GM19025 (cell line): ENCODE data around the gene SPATA2.
A peak's percentile ranks its signal among the peaks of the same experiment; 100 is the strongest.

Source experiments
- ATAC-seq: cut with Tn5 transposase; IDR thresholded peaks from one replicate; pipeline ENCODE4 v1.9.1; 2021; ENCODE audit warnings: mild to moderate bottlenecking, low read depth, moderate library complexity; ENCODE audit not compliant: unreplicated experiment

Gene SPATA2

GRCh38 chr20:49935746-49936152, 20.4 kb upstream of the SPATA2 start:
- ATAC-seq = no peak

GRCh38 chr20:49929142-49929494, 13.8 kb upstream of the SPATA2 start:
- no peak for ATAC-seq

DNA sequence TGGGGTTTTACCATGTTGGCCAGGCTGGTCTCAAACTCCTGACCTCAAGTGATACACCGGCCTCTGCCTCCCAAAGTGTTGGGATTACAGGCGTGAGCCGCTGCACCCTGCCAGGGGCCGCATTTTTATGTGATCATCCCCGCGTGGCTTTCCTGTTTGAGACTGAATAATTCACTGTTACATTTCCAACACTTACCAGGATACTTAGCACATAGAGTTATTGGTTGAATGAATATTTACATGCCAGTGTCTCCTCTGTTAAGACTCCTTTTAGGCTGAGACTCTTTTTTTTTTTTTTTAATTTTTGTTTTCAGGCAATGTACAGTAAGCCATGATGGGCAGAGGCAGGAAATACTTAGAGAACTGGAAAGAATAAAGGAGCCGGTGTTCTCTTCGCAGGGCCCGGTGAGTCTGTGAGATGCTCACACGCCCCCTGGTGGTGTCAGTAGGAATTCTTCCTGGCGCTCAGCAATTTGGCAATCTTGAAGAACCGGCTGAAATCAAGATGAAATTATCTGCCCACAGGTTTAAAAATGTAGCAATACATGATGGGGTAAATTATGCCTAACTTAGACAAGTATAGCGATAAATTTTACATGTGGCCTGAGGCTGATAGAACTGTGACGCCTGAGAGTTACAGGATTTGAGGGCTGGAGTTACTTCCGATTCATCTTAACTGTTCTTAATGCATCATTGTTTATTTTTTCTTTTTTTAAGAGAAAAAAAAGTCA, 13.2 kb upstream of the SPATA2 start:
- ATAC-seq = no peak

- no peak for ATAC-seq
Measured at GRCh38 chr20:49925901-49926454, 10.6 kb upstream of the SPATA2 start.

DNA sequence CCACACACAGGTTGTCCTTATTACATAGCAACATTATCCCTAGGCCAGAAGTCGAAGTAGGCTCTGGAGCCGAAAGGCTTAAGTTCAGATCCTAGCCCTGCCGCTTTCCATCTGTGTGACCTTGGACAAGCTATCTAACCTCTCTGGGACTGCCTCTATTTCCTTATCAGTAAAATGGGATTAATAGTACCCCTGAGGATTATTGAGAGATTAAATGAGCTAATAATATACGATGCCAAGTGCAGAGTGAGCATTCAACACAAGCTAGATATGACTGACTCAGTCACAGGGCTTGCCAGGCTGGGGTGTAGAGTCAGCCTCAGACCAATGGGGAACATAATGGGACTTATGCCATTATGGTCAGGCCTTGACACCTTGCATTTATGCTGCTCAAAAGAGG, 8.9 kb upstream of the SPATA2 start:
- no peak for ATAC-seq

- no peak for ATAC-seq
Measured at GRCh38 chr20:49919461-49919860, 4.1 kb upstream of the SPATA2 start.

DNA sequence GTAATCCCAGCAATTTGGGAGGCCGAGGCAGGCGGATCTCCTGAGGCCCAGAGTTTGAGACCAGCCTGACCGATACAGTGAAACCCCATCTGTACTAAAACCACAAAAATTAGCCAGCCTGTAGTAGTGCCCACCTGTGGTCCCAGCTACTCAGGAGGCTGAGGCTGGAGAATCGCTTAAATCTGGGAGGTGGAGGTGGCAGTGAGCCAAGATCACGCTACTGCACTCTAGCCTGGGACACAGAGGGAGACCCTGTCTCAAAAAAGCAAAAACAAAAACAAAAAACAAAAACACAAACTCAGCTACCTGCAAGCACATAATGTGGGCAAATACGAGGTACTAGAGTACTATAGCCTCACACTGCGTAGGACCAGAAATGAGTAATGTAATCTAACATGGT, 3.7 kb upstream of the SPATA2 start:
- ATAC-seq = no peak

GRCh38 chr20:49918446-49918845, 3.1 kb upstream of the SPATA2 start:
- no peak for ATAC-seq

DNA sequence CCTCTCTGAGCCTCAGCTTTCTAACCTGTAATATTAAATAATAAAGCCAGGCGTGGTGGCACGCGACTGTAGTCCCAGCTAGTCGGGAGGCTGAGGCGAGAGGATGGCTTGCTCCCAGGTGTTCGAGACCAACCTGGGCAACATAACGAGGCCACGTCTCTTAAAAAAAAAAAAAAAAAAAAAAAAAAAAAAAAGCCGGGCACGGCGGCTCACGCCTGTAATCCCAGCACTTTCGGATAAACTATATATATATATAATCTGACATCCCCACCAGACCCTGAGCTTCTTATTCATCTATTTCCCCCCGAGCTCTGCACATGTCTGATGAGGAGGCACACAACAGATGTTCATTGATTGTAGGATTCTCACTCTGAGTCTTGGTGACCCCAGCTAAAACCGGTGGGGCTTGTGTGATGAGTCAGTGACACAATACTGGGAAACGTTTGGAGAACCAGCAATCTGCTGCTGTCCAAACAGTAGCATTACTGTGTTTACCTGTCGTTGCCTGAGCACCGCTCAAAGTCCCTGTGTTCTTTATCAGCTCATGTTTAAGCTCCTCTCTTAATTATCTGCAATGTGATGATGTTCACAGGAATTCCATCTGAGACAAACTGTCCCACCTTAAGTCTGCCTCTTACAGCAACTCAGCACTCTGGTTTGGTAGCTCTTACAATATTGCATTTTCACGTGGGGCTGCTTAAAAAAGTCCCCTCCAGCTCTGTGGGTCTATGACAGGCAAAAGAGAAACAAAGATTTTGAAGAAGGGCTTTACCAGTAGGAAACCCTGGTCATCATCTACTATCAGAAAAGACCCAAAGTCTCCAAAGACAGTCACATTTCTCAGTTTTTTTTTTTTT, 1.0 kb upstream of the SPATA2 start:
- ATAC-seq = no peak

- peak; percentile 4 for ATAC-seq
Measured at GRCh38 chr20:49915118-49915379, 280 bp downstream of the SPATA2 start.

DNA sequence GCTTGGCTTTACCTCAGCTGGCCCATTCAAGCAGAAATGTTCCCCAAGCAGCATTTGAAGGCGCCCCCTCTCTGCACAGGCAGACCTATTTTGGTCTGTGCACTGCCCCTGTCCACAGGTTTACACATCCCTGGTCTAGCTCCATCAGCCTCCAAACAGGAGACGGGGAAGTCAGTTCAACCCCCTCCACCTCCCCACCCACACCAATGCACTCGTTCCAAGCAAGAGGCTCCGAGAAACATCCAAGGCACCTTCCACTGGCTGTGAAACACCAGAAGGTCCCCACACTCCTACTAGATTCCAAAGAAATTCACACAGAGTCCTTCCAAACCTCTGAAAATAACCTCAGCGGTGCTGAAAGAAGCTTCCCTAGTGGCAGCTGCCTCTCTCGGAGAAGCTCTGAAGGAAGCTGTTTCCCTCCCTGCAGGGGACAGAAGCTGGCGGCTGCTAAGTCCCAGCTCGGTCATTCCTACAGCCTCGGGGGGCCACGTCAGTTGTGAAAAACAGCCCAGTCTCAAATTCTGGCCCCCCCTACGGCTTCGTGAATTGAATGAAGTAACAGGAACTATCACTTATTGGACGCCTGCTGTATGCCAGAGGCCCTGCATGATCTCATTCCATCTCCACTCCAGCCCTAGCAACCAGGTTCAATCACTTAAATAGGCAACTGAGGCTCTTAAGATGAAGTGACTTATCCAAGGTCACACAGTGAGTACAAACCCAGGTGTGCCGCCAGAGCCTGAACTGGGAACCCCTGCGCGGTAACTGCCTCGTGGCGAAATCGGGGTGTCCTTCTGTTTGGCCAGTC, 815 bp downstream of the SPATA2 start:
- ATAC-seq = no peak

GRCh38 chr20:49913399-49914047, 1.8 kb downstream of the SPATA2 start:
- ATAC-seq = no peak

- ATAC-seq = no peak
Measured at GRCh38 chr20:49910340-49910706, 5.0 kb downstream of the SPATA2 start.

GRCh38 chr20:49909499-49910339, 5.6 kb downstream of the SPATA2 start:
- no peak for ATAC-seq

DNA sequence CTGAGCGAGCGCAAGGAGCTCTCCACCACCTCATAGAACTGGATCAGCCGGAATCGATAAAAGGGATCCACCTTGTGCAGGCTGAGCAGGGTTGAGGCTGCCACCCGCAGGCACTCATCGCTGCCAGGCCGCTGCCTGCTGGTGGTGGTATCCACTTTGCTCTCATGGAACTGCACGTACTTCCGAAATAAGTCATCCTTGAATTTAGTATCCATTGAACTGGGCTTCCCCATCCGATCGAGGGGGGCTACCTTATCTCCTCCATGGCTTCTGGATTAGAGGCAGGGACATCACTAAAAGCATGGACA, 7.1 kb downstream of the SPATA2 start:
- ATAC-seq = no peak

- no peak for ATAC-seq
Measured at GRCh38 chr20:49907405-49908257, 7.7 kb downstream of the SPATA2 start.

GRCh38 chr20:49906615-49907154, 8.6 kb downstream of the SPATA2 start:
- ATAC-seq = no peak

DNA sequence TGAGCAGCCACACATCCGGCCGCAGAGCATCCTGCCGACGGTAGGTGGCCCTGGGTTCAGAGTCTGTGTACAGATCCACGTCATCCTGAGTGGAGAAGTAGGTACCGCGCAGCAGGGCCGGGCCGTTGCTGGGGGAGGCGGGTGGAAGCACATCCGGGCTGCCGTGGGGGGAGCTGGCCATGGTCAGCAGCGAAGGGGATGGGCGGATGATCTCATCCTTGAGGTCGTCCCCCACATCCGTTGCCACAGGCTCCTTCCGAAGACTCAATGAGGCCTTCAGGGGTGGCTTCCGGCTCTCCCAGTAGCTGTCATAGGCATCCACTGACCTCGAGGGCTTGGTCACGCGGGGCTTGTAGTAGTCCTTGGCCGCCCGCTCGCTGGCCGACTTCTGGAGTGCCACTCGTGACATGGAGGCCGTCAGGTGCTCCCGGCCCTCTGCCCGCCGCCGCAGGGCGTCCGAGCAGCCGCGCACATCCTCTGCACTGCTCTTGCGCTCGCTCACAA, 9.2 kb downstream of the SPATA2 start:
- no peak for ATAC-seq
